GM06990 (cell line): ENCODE data around the gene PALD1.

ENCODE experiments used
- DNase-seq: peaks from one replicate; pipeline ENCODE4 v3.0.0-alpha.2; 2011; ENCODE audit not compliant: insufficient read length; ENCODE audit errors: extremely low read depth
- H3K27me3 ChIP-seq: replicated peaks from 2 replicates; pipeline ENCODE4 v1.6.0; 2011; ENCODE audit warnings: low read length; ENCODE audit not compliant: control insufficient read depth, insufficient read depth
- H3K36me3 ChIP-seq: 2 replicates; pipeline ENCODE4 v1.5.1; 2011; ENCODE audit warnings: low read length; ENCODE audit not compliant: control insufficient read depth, insufficient read depth
- H3K4me3 ChIP-seq: replicated peaks from 2 replicates; pipeline ENCODE4 v1.5.1; 2011; ENCODE audit warnings: low read depth, mild to moderate bottlenecking, control low read depth, low read length
- TF ChIP-seq, protein P1 (sequence below): IDR thresholded peaks from 2 replicates; pipeline ENCODE4 v1.5.1; 2011; ENCODE audit warnings: low read length, control low read depth, mild to moderate bottlenecking, inconsistent platforms; ENCODE audit not compliant: insufficient read depth, poor library complexity, severe bottlenecking

Gene PALD1

DNA sequence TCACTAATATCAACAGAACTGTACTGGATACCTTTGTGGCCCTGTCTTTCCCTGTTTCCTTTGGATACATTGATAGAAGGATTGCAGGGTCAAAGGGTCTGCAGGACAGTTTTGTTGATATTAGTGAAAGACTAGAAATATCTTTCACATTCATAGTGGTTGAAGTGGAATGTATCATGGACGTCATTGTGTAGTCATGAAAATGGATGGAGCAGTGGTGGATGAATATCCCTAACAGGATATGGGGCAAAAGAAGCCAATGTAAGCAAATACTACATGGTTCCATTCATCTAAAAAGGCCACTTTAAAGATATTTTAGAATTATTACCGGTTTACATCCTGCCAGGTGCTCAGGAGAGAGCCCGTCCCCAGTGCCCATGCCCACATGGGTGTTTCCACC is 23.8 kb downstream of the PALD1 start:
- no peak for DNase-seq
- TF ChIP-seq, protein P1, sequence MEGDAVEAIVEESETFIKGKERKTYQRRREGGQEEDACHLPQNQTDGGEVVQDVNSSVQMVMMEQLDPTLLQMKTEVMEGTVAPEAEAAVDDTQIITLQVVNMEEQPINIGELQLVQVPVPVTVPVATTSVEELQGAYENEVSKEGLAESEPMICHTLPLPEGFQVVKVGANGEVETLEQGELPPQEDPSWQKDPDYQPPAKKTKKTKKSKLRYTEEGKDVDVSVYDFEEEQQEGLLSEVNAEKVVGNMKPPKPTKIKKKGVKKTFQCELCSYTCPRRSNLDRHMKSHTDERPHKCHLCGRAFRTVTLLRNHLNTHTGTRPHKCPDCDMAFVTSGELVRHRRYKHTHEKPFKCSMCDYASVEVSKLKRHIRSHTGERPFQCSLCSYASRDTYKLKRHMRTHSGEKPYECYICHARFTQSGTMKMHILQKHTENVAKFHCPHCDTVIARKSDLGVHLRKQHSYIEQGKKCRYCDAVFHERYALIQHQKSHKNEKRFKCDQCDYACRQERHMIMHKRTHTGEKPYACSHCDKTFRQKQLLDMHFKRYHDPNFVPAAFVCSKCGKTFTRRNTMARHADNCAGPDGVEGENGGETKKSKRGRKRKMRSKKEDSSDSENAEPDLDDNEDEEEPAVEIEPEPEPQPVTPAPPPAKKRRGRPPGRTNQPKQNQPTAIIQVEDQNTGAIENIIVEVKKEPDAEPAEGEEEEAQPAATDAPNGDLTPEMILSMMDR: no peak
- no peaks in the 10 kb centered on the region for H3K27me3 ChIP-seq
- no peak overlapping the region for H3K4me3 ChIP-seq
- H3K36me3 ChIP-seq: no peaks in the 10 kb centered on the region

DNA sequence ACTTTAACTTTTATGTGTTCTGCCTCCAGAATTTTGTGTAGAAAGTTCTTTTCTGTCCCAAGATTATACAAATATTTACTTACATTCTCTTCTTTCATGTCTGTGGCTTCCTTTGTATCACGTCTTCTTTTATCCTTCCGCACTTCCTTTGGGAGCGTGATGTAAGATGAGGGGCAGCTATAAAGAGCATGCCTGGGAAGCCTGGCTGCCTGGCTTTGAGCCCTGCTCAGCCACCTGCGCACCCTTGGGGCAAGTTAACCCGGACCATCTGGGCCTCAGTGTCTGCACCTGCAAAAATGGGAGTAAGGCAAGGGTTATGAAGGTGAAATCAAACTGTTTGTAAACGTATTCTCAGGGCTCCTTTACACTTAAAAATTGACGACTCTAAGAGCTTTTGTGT is 25.2 kb downstream of the PALD1 start:
- no peak for DNase-seq
- no peaks in the 10 kb centered on the region for H3K36me3 ChIP-seq
- H3K4me3 ChIP-seq: no peak overlapping the region
- H3K27me3 ChIP-seq: no peaks in the 10 kb centered on the region
- TF ChIP-seq, protein P1: no peak

DNA sequence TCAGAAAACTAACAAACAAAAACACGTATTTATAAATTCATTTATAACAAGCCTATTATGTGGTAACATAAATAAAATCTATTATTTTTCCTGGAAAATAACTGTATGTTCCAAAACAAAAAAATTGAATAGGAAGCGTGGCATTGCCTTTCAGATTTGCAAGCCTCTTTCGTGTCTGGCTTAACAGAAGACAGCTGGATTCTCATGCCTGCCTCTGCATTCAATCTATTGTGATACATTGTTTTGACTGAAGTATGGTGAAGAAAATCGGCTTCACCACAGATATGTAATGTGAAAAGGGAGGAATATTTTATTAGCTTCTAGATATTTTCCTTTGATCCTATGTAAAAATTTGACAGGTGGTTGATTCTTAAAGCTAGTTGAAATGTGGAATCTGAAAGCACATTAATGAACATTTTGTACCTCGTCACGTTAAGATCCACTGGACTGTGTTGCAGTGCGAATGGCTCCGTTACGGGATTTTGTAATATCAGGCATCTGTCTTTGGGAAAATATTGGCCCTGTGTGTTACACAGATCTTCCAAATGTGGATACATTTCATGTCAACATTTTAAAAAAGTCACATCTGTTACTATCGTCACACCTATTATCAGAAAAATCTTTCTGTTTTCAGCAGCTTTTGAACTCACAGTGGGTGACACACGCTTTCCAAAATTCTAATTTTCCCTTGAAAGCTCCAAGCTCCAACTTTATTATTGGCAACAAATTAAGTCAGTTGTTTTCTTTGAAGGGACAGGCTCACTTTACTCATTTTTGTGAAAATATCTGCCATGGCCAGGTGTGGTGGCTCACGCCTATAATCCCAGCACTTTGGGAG is 26.2 kb downstream of the PALD1 start:
- Histone ChIP-seq H3K27me3 (no peaks in the 10 kb centered on the region), H3K4me3 (no peak overlapping the region), H3K36me3 (no peaks in the 10 kb centered on the region)
- TF ChIP-seq, protein P1: no peak
- DNase-seq: no peak

DNA sequence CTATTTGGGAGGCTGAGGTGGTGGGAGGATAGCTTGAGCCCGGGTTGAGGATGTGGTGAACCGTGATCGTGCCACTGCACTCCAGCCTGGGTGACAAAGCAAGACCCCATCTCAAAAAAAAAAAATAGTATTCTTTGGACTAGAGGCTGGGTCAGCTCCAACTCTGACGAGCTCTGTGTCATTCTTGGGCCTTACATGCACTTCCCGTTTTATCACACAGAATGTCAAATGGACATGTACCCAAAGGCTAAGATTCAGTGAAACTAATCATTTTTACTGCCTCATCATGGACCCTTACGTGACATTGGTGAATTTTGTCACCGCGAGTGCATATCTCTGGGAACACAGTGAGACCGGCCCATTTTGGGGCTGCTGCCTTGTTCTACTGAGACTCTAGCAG is 27.3 kb downstream of the PALD1 start:
- TF ChIP-seq, protein P1: no peak
- no peak for DNase-seq
- H3K27me3 ChIP-seq: no peaks in the 10 kb centered on the region; the same call in 1 of the 2 replicates
- H3K36me3 ChIP-seq: no peaks in the 10 kb centered on the region
- no peak overlapping the region for H3K4me3 ChIP-seq

DNA sequence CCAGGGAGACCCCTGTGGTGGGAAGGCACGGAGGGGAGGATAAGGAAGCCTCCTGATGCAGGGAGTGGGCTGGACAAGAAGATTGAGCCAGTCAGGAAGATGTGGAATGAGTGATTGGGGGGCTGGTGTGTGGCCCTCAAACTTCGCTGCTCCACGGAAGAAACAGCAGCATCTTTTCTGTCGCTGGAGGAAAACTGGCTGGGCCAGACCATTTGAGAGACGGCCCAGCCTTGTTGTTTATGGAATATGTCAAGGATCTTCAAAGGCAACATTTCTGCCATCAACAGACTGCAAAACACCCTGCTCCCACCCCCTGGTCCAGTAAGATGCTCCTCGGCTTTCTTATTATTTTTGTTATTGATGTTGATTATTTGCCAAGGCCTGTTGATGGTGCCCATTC is 29.4 kb downstream of the PALD1 start:
- Histone ChIP-seq H3K4me3 (no peak overlapping the region), H3K36me3 (no peaks in the 10 kb centered on the region), H3K27me3 (no peaks in the 10 kb centered on the region; the same call in 1 of the 2 replicates)
- TF ChIP-seq, protein P1: no peak
- DNase-seq: no peak
